A549 (cell line): ENCODE measurements around the gene RARG. TPM values are rescaled to one million over a fixed set of nuclear protein-coding genes. Genes with fewer than 3 reads are reported as not detected.
A peak's percentile ranks its signal among the peaks of the same experiment; 100 is the strongest.

Source experiments
- ATAC-seq, 2 experiments: fragments of 200-7000 bp in 1 of 2; fragments of >200 bp in 1 of 2; cut with Nextera tagmentation in 1 of 2; cut with Tn5 transposase in 1 of 2; 3 replicates each; pipeline versions ENCODE4 v1.8.0 to v1.9.1; 2018 to 2020; ENCODE audit warnings: mild to moderate bottlenecking in 1 of 2, moderate library complexity in 1 of 2
- CTCF ChIA-PET: fragments of 300-600 bp; sonication (Branson Sonifier 250); formaldehyde crosslinking; extraction: SDS; loops from one replicate; lab custom pipeline; 2021; ENCODE audit warnings: antibody characterized with exemption, inconsistent platforms; lab: Yijun Ruan, JAX
- POLR2A ChIA-PET: fragments of 350-600 bp; formaldehyde crosslinking; extraction: SDS; loops from one replicate; lab custom pipeline; 2021; ENCODE audit warnings: antibody characterized with exemption, inconsistent platforms; lab: Yijun Ruan, JAX
- DNase-seq, 2 experiments: peaks; one replicate each; pipeline versions ENCODE4 v3.0.0 to v3.0.0-alpha.2; 2011 to 2016; ENCODE audit warnings: low read depth in 1 of 2, low spot score in 1 of 2
- FAIRE-seq: peaks from 2 replicates; lab custom pipeline; 2011; peaks lifted over from hg19 to GRCh38; lab: Jason Lieb, UNC
- H3K27ac ChIP-seq, 2 experiments: fragments of >200 bp; sonication (Bioruptor Twin); formaldehyde crosslinking; 3 replicates each; pipeline ENCODE4 v1.5.1; 2016 to 2017
- H3K4me1 ChIP-seq: fragments of >200 bp; sonication (Bioruptor Twin); formaldehyde crosslinking; 3 replicates; pipeline ENCODE4 v1.6.1; 2016
- H3K4me2 ChIP-seq: fragments of >200 bp; sonication (Bioruptor Twin); formaldehyde crosslinking; 3 replicates; pipeline ENCODE4 v1.6.1; 2016
- H3K4me3 ChIP-seq: fragments of >200 bp; sonication (Bioruptor Twin); formaldehyde crosslinking; 3 replicates; pipeline ENCODE4 v1.5.1; 2016
- H3K9me3 ChIP-seq: fragments of >200 bp; sonication (Bioruptor Twin); formaldehyde crosslinking; 3 replicates; pipeline ENCODE4 v1.6.1; 2016
- BCL3 ChIP-seq: fragments of >200 bp; sonication (Bioruptor Twin); formaldehyde crosslinking; IDR thresholded peaks from 3 replicates; pipeline ENCODE4 v1.6.1; 2016
- BHLHE40 ChIP-seq: IDR thresholded peaks from 2 replicates; pipeline ENCODE4 v1.6.1; 2012; ENCODE audit warnings: low read depth, low read length, inconsistent platforms
- HDAC2 ChIP-seq: fragments of 200-600 bp; sonication (generic); IDR thresholded peaks from 2 replicates; pipeline ENCODE4 v1.6.1; 2016
- HMGXB4 ChIP-seq: fragments of 250-450 bp; sonication (Bioruptor Pico); IDR thresholded peaks from 2 replicates; pipeline ENCODE4 v1.5.0; 2021; ENCODE audit warnings: mild to moderate bottlenecking, moderate library complexity, borderline replicate concordance
- JUN ChIP-seq, 2 experiments: fragments of >200 bp; sonication (Bioruptor Twin); formaldehyde crosslinking; IDR thresholded peaks; 2 replicates in 1 of 2; 3 replicates in 1 of 2; pipeline ENCODE4 v1.6.1; 2016 to 2017
- KDM1A ChIP-seq: fragments of 200-600 bp; sonication (generic); IDR thresholded peaks from 2 replicates; pipeline ENCODE4 v1.6.1; 2016; ENCODE audit warnings: low read depth, mild to moderate bottlenecking
- MAX ChIP-seq: IDR thresholded peaks from 2 replicates; pipeline ENCODE4 v1.6.1; 2012
- PBX3 ChIP-seq: IDR thresholded peaks from 2 replicates; pipeline ENCODE4 v1.6.1; 2012
- POLR2A ChIP-seq: IDR thresholded peaks from 2 replicates; pipeline ENCODE4 v1.6.1; 2012; ENCODE audit warnings: mild to moderate bottlenecking, low read length
- RARB ChIP-seq: fragments of 250-450 bp; sonication (Bioruptor Pico); IDR thresholded peaks from 2 replicates; pipeline ENCODE4 v1.8.0; 2021; ENCODE audit warnings: mild to moderate bottlenecking, moderate library complexity
- USF2 ChIP-seq: fragments of 450-650 bp; IDR thresholded peaks from 2 replicates; pipeline ENCODE4 v1.6.1; 2014; ENCODE audit warnings: antibody characterized with exemption
- ZC3H11A ChIP-seq: fragments of 450-650 bp; IDR thresholded peaks from 2 replicates; pipeline ENCODE4 v1.6.1; 2014; ENCODE audit warnings: antibody characterized with exemption, mild to moderate bottlenecking
- WGBS: methylation state at CpG from one replicate; pipeline ENCODE4 v1.1.6; 2017; ENCODE audit errors: missing lambda C conversion rate; 5-methylcytosine and 5-hydroxymethylcytosine counted together
- polyA plus RNA-seq, 4 experiments: library from polyadenylated mRNA; depleted of rRNA in 3 of 4; stranded (reverse); fragments of >200 nt; fragmentation: RNase III in 1 of 4; extraction: RNeasy Plus Mini Kit Qiagen cat#74134 plus additional on column Dnase treatment in 1 of 4; gene quantifications; 2 replicates in 3 of 4; 3 replicates in 1 of 4; pipeline ENCODE4 v1.2.3, GENCODE V29; 2011 to 2017

RARG gene
- polyA plus RNA-seq, 2 of the 4 experiments (the other 2 are of a cell fraction): 15.6 to 17.2 TPM

- H3K4me1 ChIP-seq: peaks cover 63% of the 10 kb centered on the region
- H3K4me2 ChIP-seq: peak overlapping the region; percentile 97
- TF ChIP-seq ZC3H11A (no peak), BCL3 (0 out of 3 replicates have a peak, but pooled peaks have one; percentile 23), JUN (IDR thresholded peaks at IDR 0.05) (peak in 1 of 2 experiments; percentile 2; a peak in 1 of 5 replicates), PBX3 (peak; percentile 13; the same call in 1 of the 2 replicates), HDAC2 (peak; percentile 42; the same call in 1 of the 2 replicates), KDM1A (0 out of 2 replicates have a peak, but pooled peaks have one; percentile 17), HMGXB4 (CRISPR knock-in tag) (no peak)
- TF ChIP-seq, all 56 proteins: peak for 5
- 1% methylated on average over 26 of the region's 53 CpGs for WGBS
- ATAC-seq (peak; percentile 55 to 65), FAIRE-seq (no peak), DNase-seq (peak; percentile 79 to 88)
- no peaks in the 10 kb centered on the region for H3K9me3 ChIP-seq
- H3K4me3 ChIP-seq: peak overlapping the region; percentile 61
- H3K27ac ChIP-seq: peak overlapping the region; percentile 98
- POLR2A ChIA-PET: interaction anchor here (0.5 to 2.2 kb wide), 9 partner anchors 22 to 203 kb away, joined by 3 to 15 read pairs (median 5); partner anchors contain the start of genes AAAS, CSAD, ESPL1 and MYG1
- CTCF ChIA-PET: interaction anchor here (0.7 to 33.2 kb wide), 15 partner anchors 8 to 154 kb away, joined by 3 to 1046 read pairs (median 4); partner anchors contain the start of genes ESPL1, MYG1 and PFDN5
Measured at GRCh38 chr12:53219956-53220693, 11.9 kb downstream of the RARG start.

- TF ChIP-seq BHLHE40: no peak
- TF ChIP-seq MAX: peak; percentile 53
- no peak for TF ChIP-seq USF2
- no peak for TF ChIP-seq RARB (CRISPR knock-in tag)
- TF ChIP-seq POLR2A: 0 out of 2 replicates have a peak, but pooled peaks have one; percentile 17
- 19% methylated on average over 27 of the region's 27 CpGs for WGBS
- Histone ChIP-seq H3K9me3 (no peaks in the 10 kb centered on the region), H3K4me3 (peak overlapping the region; percentile 61), H3K4me1 (peaks cover 56% of the 10 kb centered on the region), H3K27ac (peak overlapping the region; percentile 98), H3K4me2 (peak overlapping the region; percentile 97)
- FAIRE-seq: no peak
- peak in 1 of 2 experiments; percentile 10; a peak in 3 of 6 replicates for ATAC-seq
- POLR2A ChIA-PET: interaction anchor here (0.5 to 2.2 kb wide), 9 partner anchors 22 to 203 kb away, joined by 3 to 15 read pairs (median 5); partner anchors contain the start of genes AAAS, CSAD, MYG1 and PFDN5
- CTCF ChIA-PET: interaction anchor here (0.9 to 33.2 kb wide), 11 partner anchors 9 to 154 kb away, joined by 3 to 1046 read pairs (median 7); partner anchors contain the start of genes AAAS, ESPL1, MYG1 and PFDN5
- DNase-seq: peak; percentile 51 to 61
Measured at GRCh38 chr12:53219292-53219955, 12.6 kb downstream of the RARG start.
